Esophagus (tissue), 2 donors: ENCODE measurements around the gene ODAD3. TPM values are rescaled to one million over a fixed set of nuclear protein-coding genes. Genes with fewer than 3 reads are reported as not detected.

Experiments used
- H3K27ac ChIP-seq, 2 donors: one replicate each; pipeline ENCODE4 v1.5.1; 2013; ENCODE audit warnings: low read depth in 2 of 2, mild to moderate bottlenecking in 2 of 2, inconsistent platforms in 1 of 2, low read length in 1 of 2, moderate library complexity in 1 of 2
- H3K27me3 ChIP-seq, 2 donors: one replicate each; pipeline ENCODE4 v1.6.1; 2013; ENCODE audit warnings: low read length in 2 of 2, control low read depth in 1 of 2, mild to moderate bottlenecking in 1 of 2; ENCODE audit not compliant: insufficient read depth in 2 of 2, control insufficient read depth in 1 of 2
- H3K36me3 ChIP-seq, 2 donors: one replicate each; pipeline ENCODE4 v1.6.1; 2013; ENCODE audit warnings: low read length in 1 of 2; ENCODE audit not compliant: control insufficient read depth in 2 of 2, insufficient read depth in 2 of 2
- H3K4me1 ChIP-seq, 2 donors: one replicate each; pipeline ENCODE4 v1.6.1; 2013; ENCODE audit warnings: low read length in 1 of 2; ENCODE audit not compliant: control insufficient read depth in 2 of 2, insufficient read depth in 2 of 2
- H3K4me3 ChIP-seq, 2 donors: one replicate each; pipeline ENCODE4 v1.5.1; 2013; ENCODE audit warnings: low read length in 2 of 2, mild to moderate bottlenecking in 2 of 2, low read depth in 1 of 2, moderate library complexity in 1 of 2
- H3K9me3 ChIP-seq, 2 donors: one replicate each; pipeline ENCODE4 v1.6.1; 2013; ENCODE audit warnings: mild to moderate bottlenecking in 2 of 2, low read depth in 1 of 2, low read length in 1 of 2, moderate library complexity in 1 of 2; ENCODE audit not compliant: control insufficient read depth in 2 of 2, insufficient read depth in 1 of 2
- WGBS, 2 donors: extraction: QIAGEN DNeasy Blood & Tissue Kit; methylation state at CpG; one replicate each; pipeline ENCODE4 v1.1.7; 2013; 5-methylcytosine and 5-hydroxymethylcytosine counted together
- polyA plus RNA-seq, 2 donors: library from polyadenylated mRNA; stranded (reverse); fragments of 200-250 nt; gene quantifications; one replicate each; pipeline ENCODE4 v1.2.3, GENCODE V29; 2013
- donor health status: healthy with polysubstance abuse.
- donor health status: Bipolar disorder and iron deficiency.

The ODAD3 gene
- polyA plus RNA-seq, 2 donors: 0.06 to 0.20 TPM

DNA sequence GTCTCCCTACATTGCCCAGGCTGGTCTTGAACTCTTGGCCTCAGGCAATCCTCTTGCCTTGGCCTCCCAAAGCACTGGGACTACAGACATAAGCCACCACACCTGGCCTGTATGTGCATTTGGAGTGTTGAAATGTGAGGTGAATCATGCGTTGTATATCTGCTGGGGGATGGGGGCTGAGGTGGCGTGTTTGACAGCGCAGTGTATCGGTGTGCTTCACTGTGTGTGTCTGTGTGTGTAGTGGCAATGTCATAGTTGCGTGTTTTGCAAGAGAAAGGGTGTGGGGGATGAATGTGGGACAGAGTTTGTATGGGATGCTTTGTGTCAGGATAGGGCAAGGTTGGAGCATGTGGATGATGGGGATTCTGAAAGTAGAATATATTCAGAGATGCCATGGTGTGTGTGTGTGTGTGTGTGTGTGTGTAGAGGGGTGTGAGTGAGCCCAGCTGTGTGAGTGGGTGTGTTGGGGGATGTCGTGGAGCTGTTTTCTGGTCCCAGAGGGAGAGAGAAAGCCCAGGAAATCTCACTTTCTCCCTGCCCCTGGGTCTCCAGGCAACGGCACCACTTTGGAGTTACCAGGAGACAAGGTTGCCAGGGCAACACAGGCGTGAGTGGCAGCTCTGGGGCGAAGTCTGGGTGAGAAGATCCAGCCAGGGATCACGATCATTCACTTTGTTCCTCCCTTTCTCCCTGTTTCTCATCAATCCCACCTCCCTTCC lies 61.6 kb downstream of the ODAD3 start:
- Histone ChIP-seq H3K36me3 (peaks cover 0 to 3% of the 10 kb centered on the region in 2 donors), H3K9me3 (no peaks in the 10 kb centered on the region), H3K4me3 (no peak overlapping the region), H3K27me3 (no peaks in the 10 kb centered on the region), H3K4me1 (peaks cover 6 to 16% of the 10 kb centered on the region in 2 donors), H3K27ac (no peak overlapping the region)
- 52 to 59% methylated on average over 10 of the region's 10 CpGs for WGBS, 2 donors

DNA sequence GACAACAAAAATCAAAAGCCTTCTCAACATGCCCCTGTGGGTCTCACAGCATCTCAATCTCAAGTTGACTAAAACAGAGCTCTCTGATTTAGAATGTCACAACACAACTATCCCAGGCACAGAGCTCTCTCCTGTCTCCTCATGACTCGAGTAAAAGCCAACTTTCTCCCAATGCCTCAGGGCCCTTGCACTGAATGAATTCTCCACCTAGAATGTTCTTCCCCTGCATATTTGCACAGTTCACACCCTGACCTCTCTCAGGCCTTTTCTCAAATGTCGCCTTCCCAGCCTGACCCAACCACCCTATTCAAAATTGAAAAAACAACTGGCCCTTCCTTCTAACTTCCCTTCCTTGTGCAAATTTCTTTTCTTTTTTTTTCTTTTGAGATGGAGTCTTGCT lies 64.2 kb downstream of the ODAD3 start:
- Histone ChIP-seq H3K27ac (no peak overlapping the region), H3K9me3 (no peaks in the 10 kb centered on the region), H3K36me3 (no peaks in the 10 kb centered on the region), H3K4me1 (peaks cover under 1 to 6% of the 10 kb centered on the region in 2 donors), H3K4me3 (no peak overlapping the region), H3K27me3 (no peaks in the 10 kb centered on the region)
- WGBS, 2 donors: 85 to 92% methylated on average over 2 of the region's 2 CpGs

Other genes with a start within 250 kb of the ODAD3 start
- gene KANK2, start 237.6 kb downstream of the ODAD3 start, polyA plus RNA-seq: 10 to 100 TPM; 33.1 to 53.9 TPM
- under 1 TPM in 1 of 2 donors, not detected in 1; 0.15 TPM for gene ANGPTL8, start 195.5 kb downstream of the ODAD3 start, polyA plus RNA-seq
- 10 to 100 TPM; 25.8 to 53.5 TPM for gene DOCK6, start 172.6 kb downstream of the ODAD3 start, polyA plus RNA-seq
- gene TSPAN16, start 139.0 kb downstream of the ODAD3 start, polyA plus RNA-seq: not detected
- gene RAB3D, start 95.5 kb downstream of the ODAD3 start, polyA plus RNA-seq: 10 to 100 TPM; 21.7 to 25.7 TPM
- gene TMEM205, start 88.9 kb downstream of the ODAD3 start, polyA plus RNA-seq: 10 to 100 TPM; 39.8 to 67.1 TPM
- 10 to 100 TPM; 22.5 to 47.6 TPM for gene CCDC159, start 88.6 kb downstream of the ODAD3 start, polyA plus RNA-seq
- 1 to 10 TPM; 7.3 to 8.6 TPM for gene PLPPR2, start 79.7 kb downstream of the ODAD3 start, polyA plus RNA-seq
- 1 to 10 TPM; 2.2 to 2.8 TPM for gene SWSAP1, start 60.5 kb downstream of the ODAD3 start, polyA plus RNA-seq
- gene EPOR, start 50.8 kb downstream of the ODAD3 start, polyA plus RNA-seq: 1 to 10 TPM; 1.2 to 1.4 TPM
- gene RGL3, start 15.8 kb downstream of the ODAD3 start, polyA plus RNA-seq: 1 to 10 TPM in 1 of 2 donors, under 1 TPM in 1; 0.87 to 3.6 TPM
- 10 to 100 TPM; 76.7 to 86.9 TPM for gene PRKCSH, start 514 bp upstream of the ODAD3 start, polyA plus RNA-seq
- not detected for gene ELAVL3, start 45.9 kb upstream of the ODAD3 start, polyA plus RNA-seq
- 1 to 10 TPM; 6.2 to 9.2 TPM for gene ZNF653, start 70.7 kb upstream of the ODAD3 start, polyA plus RNA-seq
- gene ECSIT, start 94.0 kb upstream of the ODAD3 start, polyA plus RNA-seq: 10 to 100 TPM; 36.3 to 41.2 TPM
- gene CNN1, start 103.7 kb upstream of the ODAD3 start, polyA plus RNA-seq: 100 to 1,000 TPM in 1 of 2 donors, 10 to 100 TPM in 1; 85.0 to 234 TPM
- 10 to 100 TPM; 43.4 to 46.6 TPM for gene ELOF1, start 124.1 kb upstream of the ODAD3 start, polyA plus RNA-seq
- 10 to 100 TPM; 23.5 to 33.9 TPM for gene ACP5, start 142.5 kb upstream of the ODAD3 start, polyA plus RNA-seq
- 1 to 10 TPM; 2.5 to 3.0 TPM for gene ZNF627, start 162.4 kb upstream of the ODAD3 start, polyA plus RNA-seq